GM12801 (cell line): Measurements from ENCODE around the gene NFIA.

Source experiments
- CTCF ChIP-seq: IDR thresholded peaks from one replicate; pipeline ENCODE4 v1.5.1; 2011; ENCODE audit warnings: control low read depth; ENCODE audit not compliant: insufficient read length; ENCODE audit errors: extremely low read depth

NFIA gene

GRCh38 chr1:61233121-61233660 is 150.8 kb downstream of the NFIA start:
- TF ChIP-seq CTCF, result no peak

GRCh38 chr1:61234587-61234919 is 152.2 kb downstream of the NFIA start:
- TF ChIP-seq CTCF, result no peak

GRCh38 chr1:61237147-61237546 is 154.8 kb downstream of the NFIA start:
- TF ChIP-seq CTCF, result no peak

GRCh38 chr1:61237659-61238358 is 155.4 kb downstream of the NFIA start:
- no peak for TF ChIP-seq CTCF

GRCh38 chr1:61238359-61238665 is 156.0 kb downstream of the NFIA start:
- no peak for TF ChIP-seq CTCF

GRCh38 chr1:61240878-61241277 is 158.5 kb downstream of the NFIA start:
- no peak for TF ChIP-seq CTCF

GRCh38 chr1:61241411-61241838 is 159.1 kb downstream of the NFIA start:
- no peak for TF ChIP-seq CTCF
